Endothelial cell of umbilical vein (primary cell): ENCODE data around the gene PCDH17. TPM values are rescaled to one million over a fixed set of nuclear protein-coding genes. Genes with fewer than 3 reads are reported as not detected.

Source experiments
- BruUV-seq: library from RNA; stranded (reverse); fragments of 400-500 nt; replicated peaks from 2 replicates; lab custom pipeline; 2021; lab: Mats Ljungman, UMichigan
- CTCF ChIA-PET: fragments of 300-600, 350-600 bp; sonication (Branson Sonifier 250); formaldehyde crosslinking; loops from one replicate; lab custom pipeline; 2021; ENCODE audit warnings: antibody characterized with exemption, inconsistent platforms; lab: Charles Lee
- POLR2A ChIA-PET: fragments of 300-600, 350-600 bp; sonication (Branson Sonifier 250); formaldehyde crosslinking; loops from one replicate; lab custom pipeline; 2021; ENCODE audit warnings: antibody characterized with exemption, inconsistent platforms; lab: Charles Lee
- DNase-seq: peaks from one replicate; pipeline ENCODE4 v3.0.0-alpha.2; 2011; ENCODE audit warnings: low read depth, low spot score
- FAIRE-seq: peaks from 2 replicates; lab custom pipeline; 2011; peaks lifted over from hg19 to GRCh38; lab: Jason Lieb, UNC
- H2AFZ ChIP-seq: 2 replicates; pipeline ENCODE4 v1.6.0; 2012; ENCODE audit warnings: low read depth, low read length, control low read depth, inconsistent platforms
- H3K27ac ChIP-seq: 2 replicates; pipeline ENCODE4 v1.5.1; 2011; ENCODE audit warnings: low read depth, mild to moderate bottlenecking, control low read depth, low read length, moderate library complexity; ENCODE audit not compliant: insufficient read depth
- H3K27me3 ChIP-seq, 2 experiments: 2 replicates each; pipeline versions ENCODE4 v1.6.0 to v1.6.1; 2011; ENCODE audit warnings: low read length in 2 of 2, mixed read lengths in 1 of 2; ENCODE audit not compliant: control insufficient read depth in 2 of 2, insufficient read depth in 2 of 2
- H3K36me3 ChIP-seq, 2 experiments: 2 replicates in 1 of 2; 3 replicates in 1 of 2; pipeline ENCODE4 v1.5.1; 2011; ENCODE audit warnings: low read length in 2 of 2, mild to moderate bottlenecking in 1 of 2, moderate library complexity in 1 of 2; ENCODE audit not compliant: control insufficient read depth in 2 of 2, insufficient read depth in 2 of 2; ENCODE audit errors: extremely low read depth in 1 of 2
- H3K4me1 ChIP-seq: 3 replicates; pipeline ENCODE4 v1.5.1; 2011; ENCODE audit warnings: mild to moderate bottlenecking, low read length; ENCODE audit not compliant: control insufficient read depth, insufficient read depth; ENCODE audit errors: extremely low read depth
- H3K4me2 ChIP-seq: 2 replicates; pipeline ENCODE4 v1.6.1; 2011; ENCODE audit warnings: low read length, control low read depth, mixed read lengths; ENCODE audit not compliant: insufficient read depth
- H3K4me3 ChIP-seq, 3 experiments: fragments of 200-600 bp in 1 of 3; sonication (generic), shearing (Covaris generic) in 1 of 3; replicated peaks in 1 of 3; 2 replicates each; pipeline ENCODE4 v1.5.1; 2011 to 2016; ENCODE audit warnings: control low read depth in 3 of 3, low read length in 3 of 3, mild to moderate bottlenecking in 2 of 3, inconsistent platforms in 1 of 3, low read depth in 1 of 3, moderate library complexity in 1 of 3; ENCODE audit not compliant: insufficient read depth in 1 of 3
- H3K79me2 ChIP-seq: 2 replicates; pipeline ENCODE4 v1.6.0; 2012; ENCODE audit warnings: low read length, inconsistent platforms; ENCODE audit not compliant: control insufficient read depth, insufficient read depth
- H3K9ac ChIP-seq: replicated peaks from 2 replicates; pipeline ENCODE3; 2011; ENCODE audit warnings: low read length, control low read depth; ENCODE audit not compliant: insufficient read depth; ENCODE audit errors: extremely low read depth
- H3K9me1 ChIP-seq: replicated peaks from 3 replicates; pipeline ENCODE4 v1.6.0; 2011; ENCODE audit warnings: mild to moderate bottlenecking, low read length; ENCODE audit not compliant: control insufficient read depth, insufficient read depth; ENCODE audit errors: extremely low read depth
- H3K9me3 ChIP-seq: replicated peaks from 2 replicates; pipeline ENCODE4 v1.5.1; 2012; ENCODE audit warnings: low read length, inconsistent platforms; ENCODE audit not compliant: control insufficient read depth, insufficient read depth
- H4K20me1 ChIP-seq: replicated peaks from 2 replicates; pipeline ENCODE3; 2011; ENCODE audit warnings: mild to moderate bottlenecking, low read length; ENCODE audit not compliant: control insufficient read depth, insufficient read depth; ENCODE audit errors: extremely low read depth
- CTCF ChIP-seq, 2 donors: IDR thresholded peaks; 1 replicate in 1 of 2; 2 replicates in 1 of 2; pipeline ENCODE4 v1.5.1; 2011; ENCODE audit warnings: low read length in 2 of 2, mild to moderate bottlenecking in 2 of 2, moderate library complexity in 2 of 2, control low read depth in 1 of 2, inconsistent platforms in 1 of 2, low read depth in 1 of 2; ENCODE audit not compliant: insufficient read depth in 1 of 2; ENCODE audit errors: extremely low read depth in 1 of 2
- EZH2 ChIP-seq: IDR thresholded peaks from 2 replicates; pipeline ENCODE4 v1.6.1; 2012; ENCODE audit warnings: borderline replicate concordance, low read depth, mild to moderate bottlenecking, moderate library complexity, low read length, inconsistent platforms; ENCODE audit not compliant: severe bottlenecking
- FOS ChIP-seq: IDR thresholded peaks from 2 replicates; pipeline ENCODE4 v1.6.1; 2011; ENCODE audit warnings: mild to moderate bottlenecking, low read length, moderate library complexity, borderline replicate concordance; ENCODE audit not compliant: insufficient read depth
- GATA2 ChIP-seq: IDR thresholded peaks from 2 replicates; pipeline ENCODE4 v1.7.0; 2011; ENCODE audit warnings: low read depth, mild to moderate bottlenecking, moderate library complexity, mixed read lengths, low read length; ENCODE audit not compliant: insufficient read length, insufficient read depth
- JUN ChIP-seq: IDR thresholded peaks from 2 replicates; pipeline ENCODE4 v1.6.1; 2011; ENCODE audit warnings: borderline replicate concordance, low read depth; ENCODE audit not compliant: insufficient read length, insufficient read depth
- MAX ChIP-seq: IDR thresholded peaks from 2 replicates; pipeline ENCODE4 v1.6.1; 2011; ENCODE audit not compliant: insufficient read depth, insufficient read length
- MYC ChIP-seq: IDR thresholded peaks from one replicate; pipeline ENCODE4 v1.6.1; 2011; ENCODE audit warnings: mild to moderate bottlenecking, low read depth, low read length
- POLR2A ChIP-seq: IDR thresholded peaks from 2 replicates; pipeline ENCODE4 v1.6.1; 2012; ENCODE audit warnings: low read depth, mild to moderate bottlenecking, control low read depth, low read length
- POLR2AphosphoS5 ChIP-seq: IDR thresholded peaks from 2 replicates; pipeline ENCODE4 v1.6.1; 2012; ENCODE audit warnings: low read depth, mild to moderate bottlenecking, control low read depth, low read length, moderate library complexity; ENCODE audit not compliant: insufficient read depth
- dilution Hi-C: fragments of 300-500 bp; cut with MboI; formaldehyde crosslinking; loops from one replicate; pipeline ENCODE4 v1.15.0; 2019; ENCODE audit warnings: low sequenced_read_pairs; ENCODE audit not compliant: extremely low pct_ligation_motif_present
- intact Hi-C: fragments of 100-400 bp; cut with micrococcal nuclease; formaldehyde crosslinking; loops from one replicate; pipeline ENCODE4 v1.10.0; 2022
- polyA plus RNA-seq, 4 experiments: library from polyadenylated mRNA; depleted of rRNA in 3 of 4; stranded (reverse) in 3 of 4; unstranded in 1 of 4; fragments of >200 nt; gene quantifications; 2 replicates each; pipeline versions ENCODE4 v1.2.1 to v1.2.3, GENCODE V29; 2011 to 2012; ENCODE audit warnings: missing spikeins in 1 of 4
- total RNA-seq: library from RNA; stranded (reverse); gene quantifications from 2 replicates; pipeline ENCODE4 v1.2.3, GENCODE V29; 2021

The PCDH17 gene
- total and polyA plus RNA-seq, 2 donors (not counting 3 experiments of a cell fraction or from before 2014, with no cell fraction given), result 2.1 to 4.2 TPM

GRCh38 chr13:57611969-57612368 lies 19.6 kb upstream of the PCDH17 start:
- dilution Hi-C loops, result no loop called here
- Histone ChIP-seq H4K20me1 (no peaks in the 10 kb centered on the region), H3K4me2 (no peak overlapping the region), H3K27me3 (no peaks in the 10 kb centered on the region), H3K9me3 (no peaks in the 10 kb centered on the region), H3K79me2 (no peaks in the 10 kb centered on the region), H3K36me3 (no peaks in the 10 kb centered on the region), H3K27ac (no peak overlapping the region), H3K4me1 (no peaks in the 10 kb centered on the region), H3K4me3 (no peak overlapping the region), H3K9me1 (no peaks in the 10 kb centered on the region), H2AFZ (no peak overlapping the region), H3K9ac (no peak overlapping the region)
- TF ChIP-seq JUN, result no peak
- TF ChIP-seq CTCF (IDR thresholded peaks at IDR 0.05; ENCODE audit: extremely low read depth in 1 of 2, insufficient read depth in 1 of 2, low read depth in 1 of 2, low read length in 2 of 2), result no peak
- no peak for TF ChIP-seq MYC
- TF ChIP-seq POLR2A, result no peak
- TF ChIP-seq GATA2, result no peak
- no peak for TF ChIP-seq FOS
- TF ChIP-seq EZH2, result no peak
- TF ChIP-seq MAX, result no peak
- TF ChIP-seq POLR2AphosphoS5, result no peak
- CTCF ChIA-PET, result interaction anchor here (0.9 to 4.0 kb wide), 2 partner anchors 12 to 21 kb away, joined by 3 to 40 read pairs; no protein-coding TSS in a partner anchor
- intact Hi-C loops, result no loop called here
- FAIRE-seq (no peak), DNase-seq (no peak)
- POLR2A ChIA-PET, result no interaction called here
- no TSS peak for BruUV-seq
